ENCODE data around the gene HFM1. TPM values are rescaled to one million over a fixed set of nuclear protein-coding genes. Genes with fewer than 3 reads are reported as not detected.

The HFM1 gene
- total and polyA plus RNA-seq, 10 of the 15 experiments (the other 5 are each of a cell fraction or from before 2014, with no cell fraction given) = not detected

GRCh38 chr1:91383456-91383855 is 21.2 kb downstream of the HFM1 start:
- Histone ChIP-seq H2AFZ (ENCODE audit: control insufficient read depth, low read depth, low read length) (no peak overlapping the region), H3K36me3 (ENCODE audit: control insufficient read depth in 2 of 2, insufficient read depth in 2 of 2, low read length in 1 of 2) (no peaks in the 10 kb centered on the region), H3K79me2 (ENCODE audit: control insufficient read depth, insufficient read depth, low read length) (no peaks in the 10 kb centered on the region), H4K20me1 (ENCODE audit: control insufficient read depth, insufficient read depth) (no peaks in the 10 kb centered on the region), H3K27me3 (replicated peaks in 1 of 2; ENCODE audit: control insufficient read depth in 2 of 2, insufficient read depth in 2 of 2, low read length in 1 of 2) (no peaks in the 10 kb centered on the region), H3K9ac (ENCODE audit: control insufficient read depth, insufficient read depth, low read length) (no peak overlapping the region), H3K4me2 (ENCODE audit: control insufficient read depth, insufficient read depth) (no peak overlapping the region), H3K4me3 (no peak overlapping the region), H3K27ac (ENCODE audit: control insufficient read depth, insufficient read depth) (no peak overlapping the region), H3K9me3 (replicated peaks; ENCODE audit: control insufficient read depth, insufficient read depth, low read length) (no peaks in the 10 kb centered on the region), H3K4me1 (ENCODE audit: control insufficient read depth, insufficient read depth, low read length) (no peaks in the 10 kb centered on the region)
- ATAC-seq (no peak), FAIRE-seq (no peak), DNase-seq (ENCODE audit: low read depth, low spot score) (no peak)
- SMC1A ChIA-PET (ENCODE audit: uncharacterized antibody, unreplicated experiment) = no interaction called here
- CTCF ChIA-PET = no interaction called here
- 0% methylated on average over 2 of the region's 2 CpGs for WGBS (ENCODE audit: insufficient coverage, insufficient replicate concordance, low lambda C conversion rate, missing lambda C conversion rate)
- POLR2A ChIA-PET = no interaction called here
- no peak for TF ChIP-seq SPI1 (IDR thresholded peaks at IDR 0.05; ENCODE audit: borderline replicate concordance, insufficient read depth, low read depth, low read length)
- no peak for TF ChIP-seq DPF2 (IDR thresholded peaks at IDR 0.05)
- no peak for TF ChIP-seq EZH2 (IDR thresholded peaks at IDR 0.05; ENCODE audit: borderline replicate concordance, control insufficient read depth, low read depth, low read length)
- TF ChIP-seq FOXM1 (IDR thresholded peaks at IDR 0.05; ENCODE audit: low read depth, low read length) = no peak
- TF ChIP-seq IKZF2 (IDR thresholded peaks at IDR 0.05) = no peak
- no peak for TF ChIP-seq RAD21 (IDR thresholded peaks at IDR 0.05; ENCODE audit: insufficient read depth, low read depth, low read length)
- TF ChIP-seq RELA (IDR thresholded peaks at IDR 0.05; ENCODE audit: borderline replicate concordance, partially characterized antibody) = no peak
- no peak for TF ChIP-seq ZNF24 (IDR thresholded peaks at IDR 0.05)
- TF ChIP-seq RB1 (IDR thresholded peaks at IDR 0.05; ENCODE audit: borderline replicate concordance) = no peak
- TF ChIP-seq CREB1 (IDR thresholded peaks at IDR 0.05; ENCODE audit: low read depth) = no peak
- no TSS peak for BruUV-seq (replicated peaks)
- RAD21 ChIA-PET (ENCODE audit: unreplicated experiment) = no interaction called here
- intact Hi-C loops (cut with micrococcal nuclease; ENCODE audit: unreplicated experiment) = no loop called here
- in situ Hi-C loops (cut with MboI) = no loop called here

- intact Hi-C loops (cut with micrococcal nuclease; ENCODE audit: unreplicated experiment) = no loop called here
- ATAC-seq = no peak
- no peak overlapping the region for H3K4me3 ChIP-seq
- ChIA-PET POLR2A (no interaction called here), SMC1A (ENCODE audit: uncharacterized antibody, unreplicated experiment) (no interaction called here), RAD21 (ENCODE audit: unreplicated experiment) (interaction anchor here (0.6 kb wide), 1 partner anchor 551 kb away, joined by 4 read pairs; no protein-coding TSS in a partner anchor), CTCF (no interaction called here)
- 31% methylated on average over 2 of the region's 3 CpGs for WGBS (ENCODE audit: insufficient coverage, insufficient replicate concordance, low lambda C conversion rate, missing lambda C conversion rate)
- BruUV-seq (replicated peaks) = no TSS peak
- H4K20me1 ChIP-seq (ENCODE audit: control insufficient read depth, insufficient read depth) = no peaks in the 10 kb centered on the region
- FAIRE-seq = no peak
- no peaks in the 10 kb centered on the region for H3K9me3 ChIP-seq (replicated peaks; ENCODE audit: control insufficient read depth, insufficient read depth, low read length)
- no peaks in the 10 kb centered on the region for H3K36me3 ChIP-seq (ENCODE audit: control insufficient read depth in 2 of 2, insufficient read depth in 2 of 2, low read length in 1 of 2)
- no peak overlapping the region for H3K9ac ChIP-seq (ENCODE audit: control insufficient read depth, insufficient read depth, low read length)
- in situ Hi-C loops (cut with MboI) = no loop called here
- no peaks in the 10 kb centered on the region for H3K27me3 ChIP-seq (replicated peaks in 1 of 2; ENCODE audit: control insufficient read depth in 2 of 2, insufficient read depth in 2 of 2, low read length in 1 of 2)
- no peak overlapping the region for H3K27ac ChIP-seq (ENCODE audit: control insufficient read depth, insufficient read depth)
- H3K79me2 ChIP-seq (ENCODE audit: control insufficient read depth, insufficient read depth, low read length) = no peaks in the 10 kb centered on the region
- H3K4me2 ChIP-seq (ENCODE audit: control insufficient read depth, insufficient read depth) = no peak overlapping the region
- no peak overlapping the region for H2AFZ ChIP-seq (ENCODE audit: control insufficient read depth, low read depth, low read length)
- H3K4me1 ChIP-seq (ENCODE audit: control insufficient read depth, insufficient read depth, low read length) = no peaks in the 10 kb centered on the region
- DNase-seq (ENCODE audit: low read depth, low spot score) = no peak
- no peak for TF ChIP-seq CEBPZ (IDR thresholded peaks at IDR 0.05; ENCODE audit: low read depth, low read length)
- TF ChIP-seq CREM (IDR thresholded peaks at IDR 0.05; ENCODE audit: low read depth) = no peak
- TF ChIP-seq BACH1 (IDR thresholded peaks at IDR 0.05; ENCODE audit: borderline replicate concordance) = no peak
- no peak for TF ChIP-seq STAT3 (IDR thresholded peaks at IDR 0.05; ENCODE audit: low read depth, low read length)
- no peak for TF ChIP-seq MXI1 (IDR thresholded peaks at IDR 0.05; ENCODE audit: low read depth, low read length)
- TF ChIP-seq RELB (IDR thresholded peaks at IDR 0.05; ENCODE audit: low read depth) = no peak
These were observed 22.8 kb downstream of the HFM1 start for GRCh38 chr1:91381844-91382243.

Data from GM12878 (cell line).